NCI-H2196 treated with DMSO at 0.1 percent for 48 hours (cell line): Measurements from ENCODE around the gene HOXA2.

ENCODE experiments used
- DNase-seq: peaks from one replicate; lab custom pipeline; 2025; ENCODE audit not compliant: unreplicated experiment; lab: John Stamatoyannopoulos, UW

HOXA2 gene

DNA sequence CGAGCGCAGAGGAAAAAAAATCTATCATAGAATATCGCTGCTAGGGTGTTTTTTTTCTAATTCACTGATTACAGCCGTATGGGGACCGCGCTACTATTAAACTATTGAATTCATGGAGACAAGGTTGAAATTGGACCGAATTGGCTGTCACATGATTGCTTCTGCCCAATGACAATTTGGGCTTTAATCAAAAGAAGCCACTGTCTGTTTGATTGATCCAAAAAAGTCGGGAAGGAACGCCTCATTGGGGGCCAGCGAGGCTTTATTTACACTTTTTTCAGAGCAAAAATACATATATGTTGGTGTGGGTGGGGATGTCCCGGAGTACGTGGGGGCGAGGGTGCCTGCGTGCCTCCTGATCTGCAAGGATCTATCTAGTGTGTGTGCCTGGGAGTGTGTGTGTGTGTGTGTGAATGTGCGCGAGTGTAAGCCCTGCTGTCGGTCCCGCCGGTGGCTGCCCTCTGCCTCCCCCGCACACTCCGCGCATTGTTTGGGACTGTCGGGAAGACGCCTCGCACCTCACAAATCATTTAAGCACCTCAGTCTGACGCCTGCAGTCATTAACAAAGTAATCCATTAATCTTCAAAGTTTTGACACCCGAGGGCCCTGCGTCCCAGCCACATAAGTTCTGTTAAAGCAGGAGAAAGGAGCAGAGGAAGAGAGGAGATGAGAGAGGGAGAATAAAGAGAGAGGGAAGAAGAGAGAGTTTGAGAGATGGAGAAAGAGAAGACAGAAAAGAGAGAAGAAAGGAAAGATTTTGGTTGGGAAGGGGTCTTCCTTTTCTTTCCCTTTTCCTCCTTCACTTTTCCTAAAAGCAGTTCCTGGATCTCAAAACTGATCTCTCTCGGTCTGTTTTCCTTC, at the start of gene HOXA2:
Gene HOXA2, minus strand, starts transcription at position 103 of the 862 bp plus-strand sequence. CDS start 183 bp downstream, outside the sequence.
- DNase-seq, result no peak

DNA sequence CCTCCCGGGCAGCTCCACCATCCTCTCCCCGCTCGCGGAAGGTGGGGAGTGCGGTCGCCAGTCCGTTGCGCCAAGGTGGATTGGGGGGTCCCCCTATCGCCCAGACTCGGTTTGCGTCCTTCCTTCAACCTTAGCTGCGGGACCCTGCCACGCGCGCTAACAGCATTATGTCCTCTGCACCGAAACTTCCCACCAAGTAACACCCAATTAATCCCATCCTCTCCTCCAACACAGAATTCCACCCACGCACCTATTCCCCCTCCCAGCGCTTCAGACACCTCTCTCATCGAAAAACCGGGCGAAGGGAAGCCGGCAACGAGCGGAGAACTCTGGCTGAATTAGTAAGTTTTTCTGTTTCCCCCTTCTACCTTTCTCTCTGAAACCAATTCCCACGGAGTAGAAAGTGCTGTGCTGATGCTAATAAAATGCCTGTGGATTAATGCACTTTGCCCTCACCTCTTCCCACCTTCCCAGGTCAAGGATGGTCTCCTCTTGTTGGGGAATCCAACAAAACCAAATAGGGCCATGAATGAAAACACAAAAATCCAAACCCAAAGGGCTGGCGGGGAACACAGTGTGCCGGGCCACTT, 49.0 kb upstream of the HOXA2 start:
- DNase-seq, result no peak

DNA sequence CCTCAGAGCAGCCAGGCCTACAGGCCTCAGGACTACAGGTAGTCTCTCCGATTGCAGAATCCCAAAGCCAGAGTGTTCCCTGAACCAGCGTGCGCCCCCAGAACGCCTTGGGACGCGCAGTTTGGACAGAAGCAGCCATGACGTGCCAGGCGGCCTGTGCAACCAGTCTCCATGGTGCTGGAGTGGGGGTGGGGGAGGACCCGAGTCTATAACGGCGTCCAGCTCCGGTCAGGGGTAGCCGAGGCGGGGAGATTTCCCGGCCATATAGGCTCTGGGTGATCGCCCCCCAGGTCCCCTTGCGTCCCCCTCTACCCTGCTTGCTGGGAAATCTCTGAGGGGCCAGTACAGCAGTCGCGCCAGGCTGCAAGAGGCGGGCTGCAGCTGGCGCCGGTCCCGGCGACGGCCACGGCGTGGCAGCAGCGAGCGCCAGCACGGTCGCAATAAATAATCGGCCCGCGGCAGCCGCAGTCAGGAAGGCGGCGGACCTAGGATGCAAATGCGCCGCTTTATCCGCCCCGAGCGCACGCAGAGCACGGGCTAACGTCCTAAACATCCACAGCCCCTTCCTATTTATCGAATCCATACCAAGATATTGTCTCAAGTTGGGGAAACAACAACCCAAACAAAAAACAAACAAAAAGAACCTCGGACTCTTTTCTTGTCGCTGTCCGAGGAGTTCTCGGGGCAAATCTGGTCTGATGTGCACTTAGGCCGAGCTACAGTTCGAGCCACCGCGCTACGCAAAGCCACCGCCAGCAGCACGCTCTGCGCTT, 48.3 kb upstream of the HOXA2 start:
- peak; percentile 62 for DNase-seq

DNA sequence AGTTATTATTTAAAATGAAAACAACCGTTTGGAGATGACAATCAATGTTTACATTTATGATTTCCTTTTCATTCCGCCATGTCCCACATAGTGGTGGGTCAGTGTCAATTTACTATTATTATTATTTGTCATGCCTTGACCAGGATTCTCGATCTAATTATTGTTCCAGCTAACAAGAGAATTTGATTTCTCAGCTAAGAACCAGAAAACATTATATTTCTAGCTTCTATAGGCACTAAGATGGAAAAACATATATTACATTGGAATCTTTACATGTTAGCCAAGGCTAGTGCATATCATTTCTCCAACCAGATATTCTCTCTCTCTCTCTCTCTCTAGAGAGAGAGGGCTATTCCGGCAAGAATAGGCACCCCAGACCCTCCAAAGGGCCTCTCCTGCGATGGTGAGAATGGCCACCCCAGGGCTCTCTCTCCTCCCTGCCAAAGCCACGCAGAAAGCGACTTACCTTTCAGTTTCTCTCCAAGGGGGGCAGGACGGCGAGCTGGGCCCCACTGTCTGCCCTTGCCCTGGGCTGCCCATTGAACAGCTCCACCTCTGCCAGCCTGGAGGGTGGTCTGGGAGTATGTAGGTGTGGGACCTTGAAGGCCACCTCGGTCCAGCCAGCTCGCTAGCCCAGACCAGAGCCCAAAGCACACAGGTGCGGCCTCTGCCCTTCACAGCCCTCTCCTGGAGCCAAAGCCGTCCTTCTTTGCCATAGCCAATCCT, 47.5 kb upstream of the HOXA2 start:
- DNase-seq, result peak; percentile 43

DNA sequence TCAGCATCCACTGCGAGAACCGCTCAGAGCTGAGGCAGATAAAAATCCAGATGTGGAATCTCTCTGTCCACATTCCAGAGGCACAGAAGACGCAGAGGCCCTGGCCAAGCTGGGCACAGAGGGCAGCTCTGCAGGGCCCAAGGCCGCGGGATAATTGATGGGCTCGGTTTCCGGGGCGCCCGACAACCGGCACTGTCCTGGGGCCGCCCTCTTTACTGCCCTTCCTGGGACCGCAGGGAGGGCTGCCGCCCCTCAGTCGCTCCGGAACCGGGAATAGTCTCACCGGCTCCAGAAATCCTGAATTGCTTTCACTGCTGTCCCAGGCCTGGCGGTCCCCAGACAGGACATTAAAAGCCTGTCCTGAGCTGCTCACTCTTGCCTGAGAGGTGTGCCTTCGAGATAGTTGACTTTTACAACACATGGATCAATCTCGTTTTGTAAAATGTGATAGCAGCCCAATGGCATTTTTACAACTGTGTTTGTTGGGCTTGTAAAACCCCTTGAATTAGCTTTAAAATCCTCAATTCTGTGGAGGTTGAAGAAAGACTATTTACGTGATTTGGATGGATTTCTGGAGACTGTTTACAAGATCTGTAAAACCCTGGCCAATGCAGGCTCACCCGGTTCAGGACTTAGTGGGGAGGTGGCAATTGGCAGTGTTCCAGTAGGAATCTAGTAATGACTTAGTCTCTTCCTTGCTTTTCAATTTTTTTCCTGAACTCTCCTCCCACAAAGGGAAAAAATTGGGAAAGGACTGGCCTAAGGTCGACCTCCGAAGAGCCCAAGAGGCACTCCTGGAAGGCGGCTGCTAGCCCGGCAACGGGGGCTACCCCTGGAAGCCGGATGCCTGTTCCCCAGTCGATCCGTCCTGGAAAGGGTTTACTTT, 46.5 kb upstream of the HOXA2 start:
- no peak for DNase-seq

DNA sequence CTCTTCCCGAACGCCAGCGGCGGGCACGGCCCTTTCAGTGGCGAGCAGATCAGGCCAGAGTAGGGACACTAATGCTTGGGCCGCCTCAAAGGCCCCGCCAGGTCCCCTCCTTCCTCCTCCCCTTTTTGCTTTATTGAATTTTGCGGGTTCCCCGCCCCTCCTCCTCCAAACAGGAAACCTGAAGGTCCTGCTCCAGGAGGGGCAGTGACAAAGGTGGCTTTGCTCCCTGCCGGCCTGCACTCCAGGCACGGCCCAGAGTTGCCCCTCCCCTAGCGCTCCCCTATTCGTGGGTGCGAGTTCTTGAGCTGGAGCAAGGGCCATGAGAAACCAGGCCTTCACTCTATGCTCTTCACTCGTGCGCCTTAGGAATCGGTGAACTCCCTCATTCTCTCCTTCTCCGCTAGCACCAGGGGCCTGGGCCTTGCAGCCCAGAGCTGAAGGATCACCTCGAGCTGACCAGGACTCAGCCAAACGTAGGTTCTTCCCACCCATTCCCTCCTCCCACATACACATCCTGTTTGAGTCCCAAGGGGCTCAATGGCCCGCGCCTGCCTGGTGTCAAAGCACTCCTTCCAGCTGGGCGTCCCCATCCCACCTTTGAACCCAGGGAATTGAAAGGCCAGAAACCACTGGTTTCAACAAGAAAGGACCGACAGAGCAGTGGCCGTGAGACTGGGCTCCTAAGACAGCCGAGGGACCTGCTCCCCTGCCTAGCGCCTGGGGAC, 45.7 kb upstream of the HOXA2 start:
- no peak for DNase-seq

DNA sequence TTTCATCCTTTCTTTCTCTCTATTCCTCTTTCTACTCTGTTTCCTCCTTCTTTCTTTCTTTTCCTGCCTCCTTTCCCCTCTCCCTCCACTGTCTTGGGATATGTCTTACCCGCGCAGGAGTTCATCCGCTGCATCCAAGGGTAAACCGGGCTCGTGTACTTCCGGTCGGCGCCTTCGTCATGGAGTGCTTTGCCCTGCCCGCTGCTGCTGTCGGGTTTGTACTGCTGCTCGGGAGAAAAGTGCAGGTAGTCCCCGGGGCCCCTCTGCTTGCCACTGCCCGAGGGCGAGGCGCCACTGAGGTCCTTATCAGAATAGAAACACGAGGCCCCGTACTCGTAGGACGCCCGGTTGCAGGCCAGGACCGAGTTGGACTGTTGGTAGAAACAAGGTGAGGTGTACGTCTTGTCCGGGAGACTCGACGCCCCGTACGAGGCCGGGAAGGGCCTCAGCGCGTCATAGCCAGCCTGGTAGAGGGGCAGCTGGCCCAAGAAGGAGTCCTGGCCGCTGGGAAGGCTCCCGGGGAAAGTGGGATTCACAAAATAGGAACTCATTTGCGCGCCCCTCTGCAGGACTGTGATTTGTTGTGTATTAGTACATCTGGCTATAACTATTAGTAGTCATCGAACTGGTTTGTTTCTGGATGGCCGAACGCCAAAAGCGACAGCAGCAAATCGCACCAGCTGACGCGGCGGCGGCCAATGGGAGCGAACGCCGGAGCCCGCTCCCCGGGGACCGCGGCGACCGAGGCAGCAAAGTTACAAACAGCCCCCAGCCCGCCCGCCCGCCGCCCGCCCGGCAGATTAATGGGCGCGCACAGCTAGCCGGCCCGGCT, 44.9 kb upstream of the HOXA2 start, which contains the start of gene HOXA6:
Gene HOXA6, minus strand, starts transcription at position 576 of the 832 bp plus-strand sequence. Its CDS starts 25 bp downstream, at position 551.
- DNase-seq, result no peak

DNA sequence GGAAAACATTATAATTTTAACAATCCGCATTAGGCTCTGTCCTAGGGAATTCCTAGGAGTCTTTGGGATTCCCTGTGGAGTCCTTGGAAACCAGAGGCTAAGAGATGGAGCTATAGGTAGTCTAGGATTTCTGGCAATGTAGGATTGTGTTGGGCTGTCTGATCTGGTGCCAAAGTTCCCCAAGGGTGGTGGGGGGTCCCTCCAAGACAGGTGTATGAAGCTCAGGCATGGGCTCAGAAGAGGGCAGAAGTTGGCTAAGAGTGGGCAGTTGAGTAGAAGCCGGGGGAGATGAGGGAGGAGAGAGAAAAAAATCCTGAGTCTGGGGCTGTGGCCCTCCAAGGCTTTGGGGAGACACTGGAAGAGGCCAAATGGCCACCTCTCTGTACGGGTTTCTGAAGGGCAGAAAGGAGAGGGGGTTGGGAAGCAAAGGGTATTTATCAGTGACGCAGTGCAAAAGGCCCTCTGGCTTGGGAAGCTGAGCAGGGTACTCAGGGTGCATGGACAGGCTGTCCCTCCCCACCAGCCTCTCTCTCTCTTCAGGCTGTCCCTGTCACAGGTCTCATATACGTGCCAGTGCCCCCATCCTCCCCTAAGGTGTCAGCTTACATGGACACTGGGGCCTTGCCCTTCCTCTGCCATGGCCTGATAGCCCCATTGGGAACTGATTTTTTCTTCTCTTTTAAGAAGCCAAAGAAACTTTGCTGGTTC, 44.2 kb upstream of the HOXA2 start:
- no peak for DNase-seq

DNA sequence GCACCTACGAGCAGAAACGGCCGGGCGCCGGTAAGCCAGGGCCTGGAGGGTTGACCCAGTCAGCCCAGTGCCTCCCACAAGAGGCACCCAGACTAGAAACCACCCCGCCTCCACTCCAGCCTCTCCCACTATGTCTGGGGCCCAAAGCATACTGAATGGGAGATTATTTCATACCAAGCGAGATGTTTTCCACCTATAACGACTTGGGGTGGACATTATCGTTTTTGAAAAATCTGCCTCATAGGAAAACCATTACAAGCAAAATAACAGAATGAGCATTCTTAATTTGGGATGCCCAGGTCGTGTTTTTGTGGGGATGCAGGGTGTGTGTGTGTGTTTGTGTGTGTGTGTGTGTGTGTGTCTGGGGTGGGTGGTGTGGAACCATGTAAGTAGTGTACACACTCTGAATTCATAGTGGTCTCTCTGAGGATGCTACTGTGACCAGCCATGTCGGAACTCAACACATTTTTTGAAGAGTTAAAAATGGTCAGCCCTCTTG, 43.5 kb upstream of the HOXA2 start:
- no peak for DNase-seq

DNA sequence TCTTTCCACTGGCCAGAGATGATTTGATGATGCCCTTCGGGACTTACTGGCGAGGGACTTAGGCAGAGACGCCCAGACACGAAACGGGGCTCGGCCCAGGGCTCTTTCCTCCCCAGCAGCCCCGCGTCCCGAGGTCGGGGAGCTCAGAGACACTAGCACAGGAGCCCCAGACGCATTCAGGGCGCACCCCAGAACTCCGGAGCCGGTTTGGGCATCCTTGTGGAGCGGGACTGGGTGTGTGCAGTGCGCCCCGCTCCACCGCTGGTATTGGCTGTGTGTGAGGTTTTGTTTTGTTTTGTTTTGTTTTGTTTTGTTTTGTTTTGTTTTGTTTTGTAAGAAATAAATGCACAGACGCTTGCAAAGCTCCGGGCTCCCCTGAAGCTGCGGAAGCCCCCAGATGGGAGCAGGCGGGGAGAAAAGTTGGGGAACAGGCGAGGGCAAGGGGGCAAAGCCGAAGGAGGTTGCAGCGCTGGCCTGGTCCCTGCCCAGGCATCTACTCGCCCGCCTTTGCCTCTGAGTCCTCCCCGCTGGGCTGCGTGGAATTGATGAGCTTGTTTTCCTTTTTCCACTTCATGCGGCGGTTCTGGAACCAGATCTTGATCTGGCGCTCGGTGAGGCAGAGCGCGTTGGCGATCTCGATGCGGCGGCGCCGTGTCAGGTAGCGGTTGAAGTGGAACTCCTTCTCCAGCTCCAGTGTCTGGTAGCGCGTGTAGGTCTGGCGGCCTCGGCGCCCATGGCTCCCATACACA, 42.9 kb upstream of the HOXA2 start:
- no peak for DNase-seq

DNA sequence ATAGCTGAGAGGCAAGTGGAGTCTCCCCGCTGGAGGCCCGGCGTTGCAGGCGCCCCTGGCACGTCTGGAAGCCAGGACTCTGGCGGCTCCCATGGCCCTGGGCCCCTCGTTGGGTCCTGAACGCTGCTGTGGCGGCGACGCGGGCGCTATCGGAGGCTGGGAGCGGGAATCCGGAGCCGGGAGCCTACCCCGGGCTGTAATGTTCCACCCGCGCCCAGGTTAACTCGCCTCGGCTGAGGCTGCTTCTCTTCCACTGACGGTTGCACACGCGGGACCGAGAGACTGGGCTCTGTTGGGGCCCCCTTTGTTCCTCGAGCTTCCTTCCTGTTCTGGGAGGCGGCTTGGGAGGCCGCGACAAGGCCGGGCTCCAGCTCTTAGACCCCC, 42.3 kb upstream of the HOXA2 start:
- no peak for DNase-seq

DNA sequence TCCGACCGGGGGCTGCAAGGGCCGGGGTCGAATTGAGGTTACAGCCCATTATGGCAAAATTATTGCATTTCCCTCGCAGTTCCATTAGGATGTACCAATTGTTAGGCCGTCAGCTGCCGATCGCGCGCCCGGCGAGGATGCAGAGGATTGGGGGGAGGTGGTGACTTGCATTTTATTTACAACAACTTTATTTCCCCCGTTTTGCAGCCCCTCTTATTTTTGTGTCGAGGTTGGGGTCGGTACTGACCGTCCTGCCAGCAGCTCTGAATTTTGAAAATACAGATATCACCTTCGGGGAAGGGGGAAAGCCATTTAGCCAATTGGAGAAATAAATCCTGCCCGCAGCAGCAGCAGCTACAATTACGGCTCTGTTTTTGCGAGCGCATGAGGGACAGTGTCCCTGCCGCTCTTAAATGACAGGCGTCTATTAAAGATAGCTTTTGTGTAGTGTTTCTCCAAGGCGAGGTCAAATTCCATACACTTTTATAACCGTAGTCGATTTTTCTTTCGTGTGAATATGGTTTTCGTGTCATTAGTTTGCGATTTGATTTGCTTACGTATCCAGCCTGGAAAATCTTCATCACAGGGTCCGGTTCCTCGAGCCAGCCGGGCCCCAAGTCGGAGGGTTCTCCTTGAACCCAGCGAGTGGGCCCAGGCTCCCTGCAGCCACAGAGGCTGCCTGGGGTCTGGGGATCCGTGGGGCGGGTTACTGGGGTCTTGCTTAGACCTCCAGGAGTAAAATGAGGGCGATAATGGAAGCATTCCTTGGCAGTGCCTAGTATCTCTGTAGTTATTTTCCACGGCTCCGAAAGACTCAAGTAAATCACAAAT, 41.7 kb upstream of the HOXA2 start:
- no peak for DNase-seq

DNA sequence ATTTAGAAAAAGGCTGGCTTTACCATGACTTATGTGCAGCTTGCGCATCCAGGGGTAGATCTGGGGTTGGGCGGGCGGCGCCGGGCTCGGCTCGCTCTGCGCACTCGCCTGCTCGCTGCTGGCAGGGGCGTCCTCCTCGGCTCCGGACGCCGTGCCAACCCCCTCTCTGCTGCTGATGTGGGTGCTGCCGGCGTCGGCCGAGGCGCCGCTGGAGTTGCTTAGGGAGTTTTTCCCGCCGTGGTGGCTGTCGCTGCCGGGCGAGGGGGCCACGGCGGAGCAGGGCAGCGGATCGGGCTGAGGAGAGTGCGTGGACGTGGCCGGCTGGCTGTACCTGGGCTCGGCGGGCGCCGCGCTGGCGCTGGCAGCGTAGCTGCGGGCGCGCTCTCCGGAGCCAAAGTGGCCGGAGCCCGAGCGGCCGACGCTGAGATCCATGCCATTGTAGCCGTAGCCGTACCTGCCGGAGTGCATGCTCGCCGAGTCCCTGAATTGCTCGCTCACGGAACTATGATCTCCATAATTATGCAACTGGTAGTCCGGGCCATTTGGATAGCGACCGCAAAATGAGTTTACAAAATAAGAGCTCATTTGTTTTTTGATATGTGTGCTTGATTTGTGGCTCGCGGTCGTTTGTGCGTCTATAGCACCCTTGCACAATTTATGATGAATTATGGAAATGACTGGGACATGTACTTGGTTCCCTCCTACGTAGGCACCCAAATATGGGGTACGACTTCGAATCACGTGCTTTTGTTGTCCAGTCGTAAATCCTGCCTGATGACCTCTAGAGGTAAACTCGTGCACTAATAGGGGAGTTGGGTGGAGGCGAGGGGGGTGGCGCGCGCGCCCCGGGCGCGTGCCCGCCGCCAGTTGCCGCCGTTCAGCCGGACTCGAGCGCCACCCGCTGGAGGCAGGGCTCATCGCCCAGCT, 40.8 kb upstream of the HOXA2 start, which contains the start of gene HOXA5:
Gene HOXA5, minus strand, starts transcription at position 659 of the 927 bp plus-strand sequence. Its CDS starts 74 bp downstream, at position 585.
- peak; percentile 85 for DNase-seq

DNA sequence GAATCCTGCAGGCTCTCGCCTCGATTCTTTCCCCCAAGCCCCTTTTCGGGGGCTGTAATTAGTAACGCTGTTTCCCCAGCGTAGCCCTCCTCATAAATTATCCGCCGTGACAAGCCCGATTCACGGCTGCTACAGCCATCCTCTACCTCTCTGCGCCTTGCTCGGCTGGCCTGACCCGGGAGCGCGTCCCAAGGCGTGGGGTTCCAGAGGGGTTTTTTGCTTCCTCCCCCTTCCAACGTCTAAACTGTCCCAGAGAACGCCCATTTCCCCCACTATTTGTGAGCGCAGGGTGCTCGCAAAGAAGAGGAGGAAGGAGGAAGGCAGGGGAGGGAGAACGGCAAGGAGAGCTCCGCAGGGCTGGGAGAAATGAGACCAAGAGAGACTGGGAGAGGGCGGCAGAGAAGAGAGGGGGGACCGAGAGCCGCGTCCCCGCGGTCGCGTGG, 40.1 kb upstream of the HOXA2 start:
- no peak for DNase-seq
